Measurements from ENCODE around the gene PDE4B. TPM values are rescaled to one million over a fixed set of nuclear protein-coding genes. Genes with fewer than 3 reads are reported as not detected.

Gene PDE4B
- total RNA-seq, 1 donor from 2014 or later = 7.2 TPM

DNA sequence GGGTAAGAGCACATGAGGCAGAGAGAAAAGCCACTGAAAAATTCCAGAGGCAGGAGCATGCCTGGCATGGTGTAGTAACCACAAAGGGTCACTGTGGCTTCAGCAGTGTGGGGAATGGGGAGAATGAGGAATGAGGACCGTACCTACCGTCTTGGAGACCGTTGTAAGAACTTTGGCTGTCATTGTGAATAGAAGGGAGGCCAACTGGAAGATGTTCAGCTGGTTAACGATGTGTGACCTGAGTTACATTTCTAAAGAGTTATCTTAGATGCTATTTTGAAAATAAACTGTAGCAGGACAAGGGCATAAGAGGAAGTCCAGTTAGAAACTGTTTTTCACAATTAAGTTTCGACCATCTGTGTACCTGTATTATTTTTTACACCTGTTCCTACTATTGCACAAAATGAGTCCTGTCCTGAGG, 375.8 kb downstream of the PDE4B start:
- H3K27ac Mint-ChIP-seq (ENCODE audit: unreplicated experiment) = no peak overlapping the region
- DNase-seq = no peak
- no peak overlapping the region for H3K4me3 Mint-ChIP-seq (ENCODE audit: unreplicated experiment)
- H3K4me1 Mint-ChIP-seq (ENCODE audit: low read depth, unreplicated experiment) = peaks cover 4% of the 10 kb centered on the region
- H3K36me3 Mint-ChIP-seq (ENCODE audit: unreplicated experiment) = no peaks in the 10 kb centered on the region
- H3K9me3 Mint-ChIP-seq (ENCODE audit: unreplicated experiment) = no peaks in the 10 kb centered on the region
- TF ChIP-seq, protein P1, sequence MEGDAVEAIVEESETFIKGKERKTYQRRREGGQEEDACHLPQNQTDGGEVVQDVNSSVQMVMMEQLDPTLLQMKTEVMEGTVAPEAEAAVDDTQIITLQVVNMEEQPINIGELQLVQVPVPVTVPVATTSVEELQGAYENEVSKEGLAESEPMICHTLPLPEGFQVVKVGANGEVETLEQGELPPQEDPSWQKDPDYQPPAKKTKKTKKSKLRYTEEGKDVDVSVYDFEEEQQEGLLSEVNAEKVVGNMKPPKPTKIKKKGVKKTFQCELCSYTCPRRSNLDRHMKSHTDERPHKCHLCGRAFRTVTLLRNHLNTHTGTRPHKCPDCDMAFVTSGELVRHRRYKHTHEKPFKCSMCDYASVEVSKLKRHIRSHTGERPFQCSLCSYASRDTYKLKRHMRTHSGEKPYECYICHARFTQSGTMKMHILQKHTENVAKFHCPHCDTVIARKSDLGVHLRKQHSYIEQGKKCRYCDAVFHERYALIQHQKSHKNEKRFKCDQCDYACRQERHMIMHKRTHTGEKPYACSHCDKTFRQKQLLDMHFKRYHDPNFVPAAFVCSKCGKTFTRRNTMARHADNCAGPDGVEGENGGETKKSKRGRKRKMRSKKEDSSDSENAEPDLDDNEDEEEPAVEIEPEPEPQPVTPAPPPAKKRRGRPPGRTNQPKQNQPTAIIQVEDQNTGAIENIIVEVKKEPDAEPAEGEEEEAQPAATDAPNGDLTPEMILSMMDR (IDR thresholded peaks at IDR 0.05; ENCODE audit: partially characterized antibody, unreplicated experiment) = no peak
- H3K27me3 Mint-ChIP-seq (ENCODE audit: unreplicated experiment) = no peaks in the 10 kb centered on the region

DNA sequence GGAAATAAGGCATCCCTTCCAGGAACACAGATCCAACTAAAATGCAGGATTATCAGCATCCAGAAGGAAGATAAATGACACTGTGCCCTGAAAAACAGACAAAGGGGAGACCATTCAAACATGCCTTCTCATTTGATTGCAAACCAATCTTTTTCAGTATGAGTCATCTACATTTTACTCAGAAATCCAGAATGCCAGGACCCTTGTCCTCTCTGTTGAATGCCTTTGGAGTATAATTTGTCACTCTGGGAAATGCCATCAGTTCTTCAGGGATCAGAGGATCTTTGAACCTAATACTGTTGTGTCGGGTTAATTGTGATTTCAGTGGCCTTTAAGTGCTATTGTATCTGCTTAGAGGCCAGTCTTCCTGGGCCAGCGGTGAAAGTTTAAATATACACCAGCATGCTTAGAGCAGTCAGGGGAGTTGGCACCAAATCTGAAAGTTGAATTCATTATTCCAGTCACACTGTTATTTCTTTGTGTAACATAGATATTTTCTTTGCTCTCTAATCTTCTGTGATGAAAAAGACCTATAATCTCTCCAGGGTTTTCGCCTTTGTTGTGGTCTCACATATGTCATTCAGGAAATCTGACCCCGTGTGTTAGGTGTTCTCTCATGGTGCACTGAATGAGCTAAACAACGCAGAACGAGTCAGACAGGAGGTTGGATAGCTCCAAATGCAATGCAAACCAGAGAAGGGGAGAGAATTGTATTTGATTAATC, 376.4 kb downstream of the PDE4B start:
- Mint-ChIP-seq H3K27ac (ENCODE audit: unreplicated experiment) (no peak overlapping the region), H3K36me3 (ENCODE audit: unreplicated experiment) (no peaks in the 10 kb centered on the region), H3K4me1 (ENCODE audit: low read depth, unreplicated experiment) (peaks cover 4% of the 10 kb centered on the region), H3K4me3 (ENCODE audit: unreplicated experiment) (no peak overlapping the region), H3K9me3 (ENCODE audit: unreplicated experiment) (no peaks in the 10 kb centered on the region), H3K27me3 (ENCODE audit: unreplicated experiment) (no peaks in the 10 kb centered on the region)
- DNase-seq = no peak
- TF ChIP-seq, protein P1 (IDR thresholded peaks at IDR 0.05; ENCODE audit: partially characterized antibody, unreplicated experiment) = no peak

DNA sequence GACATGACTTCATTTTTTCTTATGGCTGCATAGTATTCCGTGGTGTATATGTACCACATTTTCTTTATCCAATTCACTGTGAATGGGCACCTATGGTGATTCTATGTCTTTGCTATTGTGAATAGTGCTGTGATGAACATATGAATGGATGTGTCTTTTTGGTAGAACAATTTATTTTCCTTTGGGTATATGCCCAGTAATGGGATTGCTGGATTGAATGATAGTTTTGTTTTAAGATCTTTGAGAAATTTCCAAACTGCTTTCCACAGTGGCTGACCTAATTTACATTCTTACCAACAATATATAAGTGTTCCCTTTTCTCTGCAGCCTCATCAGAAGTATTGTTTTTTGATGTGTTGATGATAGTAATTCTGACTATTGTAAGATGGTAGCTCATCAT, 379.6 kb downstream of the PDE4B start:
- H3K9me3 Mint-ChIP-seq (ENCODE audit: unreplicated experiment) = no peaks in the 10 kb centered on the region
- TF ChIP-seq, protein P1 (IDR thresholded peaks at IDR 0.05; ENCODE audit: partially characterized antibody, unreplicated experiment) = no peak
- H3K27me3 Mint-ChIP-seq (ENCODE audit: unreplicated experiment) = no peaks in the 10 kb centered on the region

DNA sequence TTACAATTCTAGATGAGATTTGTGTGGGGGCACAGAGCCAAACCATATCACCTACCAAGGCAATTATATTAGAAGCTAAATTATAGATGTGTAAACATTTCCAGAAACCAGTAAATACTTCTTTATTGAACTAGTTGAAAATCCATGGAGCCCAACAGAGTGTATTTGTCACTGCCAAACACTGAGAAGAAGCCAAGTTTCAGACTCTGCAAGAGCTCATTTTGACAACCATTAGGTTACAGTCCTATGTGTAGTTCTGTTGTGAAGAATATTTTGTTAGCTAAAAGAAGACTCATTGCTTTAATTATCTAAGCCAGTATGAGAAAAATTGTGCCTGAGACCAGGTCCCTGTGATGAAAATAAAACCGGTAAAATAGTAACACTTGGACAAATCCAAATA, 382.4 kb downstream of the PDE4B start:
- Mint-ChIP-seq H3K9me3 (ENCODE audit: unreplicated experiment) (no peaks in the 10 kb centered on the region), H3K4me3 (ENCODE audit: unreplicated experiment) (no peak overlapping the region), H3K27ac (ENCODE audit: unreplicated experiment) (no peak overlapping the region), H3K36me3 (ENCODE audit: unreplicated experiment) (no peaks in the 10 kb centered on the region), H3K4me1 (ENCODE audit: low read depth, unreplicated experiment) (peaks cover 2% of the 10 kb centered on the region), H3K27me3 (ENCODE audit: unreplicated experiment) (no peaks in the 10 kb centered on the region)
- DNase-seq = no peak
- TF ChIP-seq, protein P1 (IDR thresholded peaks at IDR 0.05; ENCODE audit: partially characterized antibody, unreplicated experiment) = no peak

More for the DNA sequence above, 379.6 kb downstream of the PDE4B start:
- Mint-ChIP-seq H3K4me3 (ENCODE audit: unreplicated experiment) (no peak overlapping the region), H3K36me3 (ENCODE audit: unreplicated experiment) (no peaks in the 10 kb centered on the region), H3K4me1 (ENCODE audit: low read depth, unreplicated experiment) (peaks cover 7% of the 10 kb centered on the region), H3K27ac (ENCODE audit: unreplicated experiment) (no peak overlapping the region)
- no peak for DNase-seq

DNA sequence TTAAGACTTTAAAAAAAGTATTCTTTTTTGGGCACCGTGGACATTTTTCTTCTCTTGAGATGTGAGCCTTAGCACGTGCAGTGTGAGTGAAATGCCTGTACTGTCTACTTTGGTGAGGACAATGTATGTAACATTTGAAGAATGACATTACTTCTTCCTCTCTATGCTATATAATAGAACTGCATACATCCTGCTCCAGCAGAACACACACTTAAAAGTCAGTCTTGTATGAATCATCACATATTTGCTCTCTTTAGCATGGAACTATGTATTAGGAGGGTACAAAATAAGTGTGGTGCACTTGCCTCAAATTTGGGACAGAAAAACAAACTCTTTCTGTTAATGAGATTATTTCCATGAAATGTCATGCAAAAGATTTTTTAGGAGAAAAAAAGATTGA, 382.9 kb downstream of the PDE4B start:
- no peaks in the 10 kb centered on the region for H3K36me3 Mint-ChIP-seq (ENCODE audit: unreplicated experiment)
- no peaks in the 10 kb centered on the region for H3K9me3 Mint-ChIP-seq (ENCODE audit: unreplicated experiment)
- DNase-seq = no peak
- H3K4me1 Mint-ChIP-seq (ENCODE audit: low read depth, unreplicated experiment) = peaks cover 2% of the 10 kb centered on the region
- TF ChIP-seq, protein P1 (IDR thresholded peaks at IDR 0.05; ENCODE audit: partially characterized antibody, unreplicated experiment) = no peak
- H3K27ac Mint-ChIP-seq (ENCODE audit: unreplicated experiment) = no peak overlapping the region
- no peak overlapping the region for H3K4me3 Mint-ChIP-seq (ENCODE audit: unreplicated experiment)
- no peaks in the 10 kb centered on the region for H3K27me3 Mint-ChIP-seq (ENCODE audit: unreplicated experiment)

Measured in glutamatergic neuron (in vitro differentiated cells).